Amygdala (tissue), 56 donors: ENCODE results near the gene TOR1B.
"Not testable (repeated sequence)": the region's sequence is repeated elsewhere in the genome, so short reads cannot be mapped to it uniquely, and the experiment has no call there.

Experiments used
- DNase-seq, 56 donors: peaks; one replicate each; lab custom pipeline; 2025; lab: John Stamatoyannopoulos, UW

Gene TOR1B

DNA sequence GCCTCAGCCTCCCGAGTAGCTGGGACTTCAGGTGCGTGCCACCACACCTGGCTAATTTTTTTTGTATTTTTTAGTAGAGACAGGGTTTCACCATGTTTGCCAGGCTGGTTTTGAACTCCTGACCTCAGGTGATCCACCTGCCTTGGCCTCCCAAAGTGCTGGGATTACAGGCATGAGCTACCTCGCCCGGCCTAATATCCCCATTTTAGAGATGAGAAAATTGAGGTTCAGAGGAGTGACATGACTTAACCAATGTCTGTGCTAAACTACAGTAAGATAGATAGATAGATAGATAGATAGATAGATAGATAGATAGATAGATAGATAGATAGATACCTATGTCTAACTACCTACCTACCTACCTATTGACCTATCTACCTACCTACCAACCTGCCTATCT, 26.9 kb upstream of the TOR1B start:
- not testable (repeated sequence) for DNase-seq

DNA sequence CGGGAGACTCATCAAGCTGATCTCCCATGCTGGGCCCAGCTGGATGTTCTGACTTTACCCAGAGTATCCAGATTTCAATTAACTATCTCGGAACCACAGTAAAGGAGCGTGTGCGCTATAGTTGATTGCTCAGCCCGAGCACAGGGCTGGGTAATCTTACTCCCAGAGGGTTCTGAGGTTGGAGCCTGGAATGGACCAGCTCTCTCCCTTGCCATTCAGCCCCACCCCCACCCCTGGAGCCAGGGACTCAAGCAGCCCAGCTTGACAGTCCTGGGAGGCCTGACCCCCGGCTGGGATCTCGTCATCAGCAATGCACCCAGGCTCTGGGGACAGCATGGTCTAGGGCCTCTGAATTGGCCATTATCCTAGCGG, 26.4 kb upstream of the TOR1B start:
- no peak for DNase-seq

DNA sequence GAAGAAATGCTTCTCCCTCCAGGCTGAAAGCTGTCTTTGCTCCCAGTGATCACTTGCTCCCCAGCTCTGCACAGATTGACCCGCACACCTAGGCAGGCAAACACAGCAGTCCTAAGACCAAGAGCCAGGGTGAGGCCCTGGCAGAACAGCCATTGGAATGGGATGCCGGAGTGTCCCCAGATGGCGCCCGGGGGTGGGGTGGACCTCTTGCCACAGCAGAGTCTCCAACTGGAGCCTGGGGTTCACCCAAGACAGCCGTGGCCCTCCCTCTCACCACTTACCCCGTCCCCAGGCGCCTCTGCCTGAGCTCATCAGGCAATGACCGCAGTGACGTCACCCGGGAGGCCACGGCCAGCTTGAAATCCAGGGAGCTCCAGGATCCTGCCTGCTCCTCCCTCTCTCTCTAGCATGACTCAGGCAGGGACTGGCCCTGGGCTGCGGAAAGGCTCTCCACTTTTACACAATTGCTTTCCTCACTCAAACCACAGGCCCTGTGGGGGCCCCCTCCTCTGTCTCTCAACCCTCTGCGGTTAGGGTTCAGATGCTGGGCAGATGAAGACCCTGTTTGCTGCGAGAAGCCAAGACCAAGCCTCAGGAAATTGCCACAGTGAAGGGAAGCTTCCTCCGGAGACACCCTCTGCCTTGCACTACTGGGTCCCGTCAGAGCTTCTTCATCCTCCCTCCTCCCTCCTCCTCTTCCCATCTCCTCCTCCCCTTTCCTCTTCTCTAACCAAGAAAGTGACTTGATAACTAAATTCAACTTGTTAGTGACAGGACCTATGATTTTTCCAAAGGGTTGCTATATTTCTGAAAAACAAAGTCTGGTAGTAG, 25.8 kb upstream of the TOR1B start:
- peak in 30 of 56 donors; percentile 10 to 80 (median 30) for DNase-seq

DNA sequence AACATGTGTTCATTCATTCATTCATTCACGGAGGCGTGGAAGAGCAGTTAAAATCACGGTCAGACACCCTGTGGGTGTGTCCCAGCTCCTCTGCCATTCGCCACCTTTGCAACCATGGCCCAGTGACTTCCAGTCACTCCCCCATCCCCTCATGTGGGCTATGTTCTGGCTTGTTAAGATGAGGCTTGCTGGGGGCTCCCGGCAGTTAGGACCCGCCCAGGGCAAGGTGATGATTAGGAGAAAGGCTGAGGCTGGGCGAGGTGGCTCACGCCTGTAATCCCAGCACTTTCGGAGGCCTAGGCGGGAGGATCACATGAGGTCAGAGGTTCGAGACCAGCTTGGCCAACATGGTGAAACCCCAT, 25.2 kb upstream of the TOR1B start:
- no peak for DNase-seq

DNA sequence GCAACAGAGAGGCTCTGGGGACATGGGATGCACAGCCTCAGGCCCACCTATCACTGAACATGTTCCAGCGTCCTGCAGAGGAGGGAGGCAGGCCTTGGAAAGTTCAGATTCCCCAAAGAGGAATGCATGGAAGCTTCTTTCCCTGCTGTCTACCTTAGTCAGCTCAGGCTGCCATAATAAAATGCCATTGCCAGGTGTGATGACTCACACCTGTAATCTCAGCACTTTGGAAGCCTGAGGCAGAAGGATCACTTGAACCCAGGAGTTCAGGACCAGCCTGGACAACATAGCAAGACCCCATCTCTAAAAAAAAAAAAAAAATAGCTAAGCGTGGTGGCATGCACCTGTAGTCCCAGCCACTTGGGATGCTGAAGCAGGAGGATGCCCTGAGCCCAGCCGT, 24.5 kb upstream of the TOR1B start:
- DNase-seq = no peak

DNA sequence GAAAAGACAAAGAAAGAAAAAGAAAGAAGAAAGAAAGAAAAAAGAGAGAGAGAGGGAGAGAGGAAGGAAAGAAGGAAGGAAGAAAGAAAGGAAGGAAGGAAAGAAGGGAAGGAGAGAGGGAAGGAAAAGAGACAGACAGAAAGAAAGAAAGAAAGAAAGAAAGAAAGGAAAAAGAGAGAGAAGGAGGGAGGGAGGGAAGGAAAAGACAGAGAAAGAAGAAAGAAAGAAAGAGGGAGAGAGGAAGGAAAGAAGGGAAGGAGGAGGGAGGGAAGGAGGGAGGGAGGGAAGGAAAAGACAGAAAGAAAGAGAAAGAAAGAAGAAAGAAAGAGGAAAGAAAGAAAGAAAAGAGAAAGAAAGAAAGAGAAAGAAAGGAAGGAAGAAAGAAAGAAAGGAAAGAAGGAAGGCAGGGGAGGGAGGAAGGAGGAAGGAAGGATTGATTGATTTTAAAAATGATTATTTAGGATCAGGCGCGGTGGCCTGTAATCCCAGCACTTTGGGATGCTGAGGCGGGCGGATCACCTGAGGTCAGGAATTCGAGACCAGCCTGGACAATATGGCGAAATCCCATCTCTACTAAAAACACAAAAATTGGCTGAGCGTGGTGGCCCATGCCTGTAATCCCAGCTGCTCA, 23.3 kb upstream of the TOR1B start:
- no peak for DNase-seq

DNA sequence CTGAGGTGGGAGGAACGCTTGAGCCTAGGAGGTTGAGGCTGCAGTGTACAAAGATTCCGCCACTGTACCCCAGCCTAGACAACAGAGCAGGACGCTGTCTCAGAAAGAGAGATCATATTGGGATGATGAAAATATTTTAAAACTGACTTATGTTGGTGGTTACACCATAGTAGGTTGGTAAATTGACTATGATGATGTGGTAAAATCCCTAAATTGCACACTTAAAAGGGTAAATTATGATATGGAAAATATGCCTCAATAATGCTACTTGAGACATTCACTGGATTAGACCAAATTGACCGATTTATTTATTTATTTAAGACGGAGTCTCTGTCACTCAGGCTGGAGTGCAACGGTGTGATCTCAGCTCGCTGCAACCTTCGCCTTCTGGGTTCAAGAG, 21.9 kb upstream of the TOR1B start:
- no peak for DNase-seq

DNA sequence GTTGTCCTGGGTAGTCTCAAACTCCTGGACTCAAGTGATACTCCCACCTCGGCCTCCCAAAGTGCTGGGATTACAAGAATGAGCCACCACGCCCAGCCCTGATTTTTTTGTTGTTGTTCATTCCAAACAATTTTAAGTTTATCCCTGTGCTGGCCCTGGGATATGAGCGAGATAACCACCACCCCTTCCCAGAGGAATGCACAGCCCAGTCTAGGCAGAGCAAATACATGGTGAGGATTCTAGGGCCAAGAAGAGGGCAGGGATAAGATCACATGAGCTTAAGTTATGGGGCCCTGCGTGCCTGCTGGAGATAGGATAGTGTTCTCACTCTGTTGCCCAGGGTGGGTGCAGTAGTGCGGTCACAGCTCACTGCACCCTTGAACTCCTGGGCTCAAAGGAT, 21.0 kb upstream of the TOR1B start:
- no peak for DNase-seq

DNA sequence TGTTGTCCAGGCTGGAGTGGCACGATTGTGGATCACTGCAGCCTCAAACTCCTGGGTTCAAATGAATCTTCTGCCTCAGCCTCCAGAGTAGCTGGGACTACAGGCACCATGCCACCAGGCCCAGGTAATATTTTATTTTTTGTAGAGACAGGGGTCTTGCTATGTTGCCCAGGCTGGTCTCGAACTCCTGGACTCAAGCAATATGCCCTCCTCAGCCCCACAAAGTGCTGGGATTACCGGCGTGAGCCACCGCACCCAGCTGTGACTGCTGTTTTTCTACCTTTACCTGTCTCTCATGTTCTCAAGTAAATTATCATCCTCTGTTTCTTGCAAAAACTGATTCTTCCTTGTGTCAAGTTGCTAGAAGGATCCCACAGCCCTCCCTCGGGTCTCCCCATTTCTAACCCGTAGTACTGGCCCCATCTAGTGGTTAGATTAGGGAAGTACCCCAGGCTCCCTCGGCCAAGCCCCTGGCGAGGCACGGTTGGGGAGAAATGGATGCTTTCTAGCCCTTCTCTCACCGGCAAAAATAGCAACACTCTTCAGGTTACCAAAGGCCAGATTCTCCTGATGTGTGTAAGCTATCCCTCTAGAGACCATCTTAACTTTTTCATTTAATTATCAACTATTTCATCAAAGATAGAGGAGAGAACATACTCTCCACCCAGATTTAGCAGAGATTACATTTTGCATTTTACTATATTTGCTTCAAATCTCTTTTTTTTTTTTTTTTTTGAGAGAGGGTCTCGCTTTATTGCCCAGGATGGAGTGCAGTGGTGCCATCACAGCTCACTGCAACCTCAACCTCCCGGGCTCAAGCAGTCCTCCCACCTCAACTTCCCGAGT, 19.2 kb upstream of the TOR1B start:
- peak in 46 of 56 donors; percentile 5 to 77 (median 35) for DNase-seq

DNA sequence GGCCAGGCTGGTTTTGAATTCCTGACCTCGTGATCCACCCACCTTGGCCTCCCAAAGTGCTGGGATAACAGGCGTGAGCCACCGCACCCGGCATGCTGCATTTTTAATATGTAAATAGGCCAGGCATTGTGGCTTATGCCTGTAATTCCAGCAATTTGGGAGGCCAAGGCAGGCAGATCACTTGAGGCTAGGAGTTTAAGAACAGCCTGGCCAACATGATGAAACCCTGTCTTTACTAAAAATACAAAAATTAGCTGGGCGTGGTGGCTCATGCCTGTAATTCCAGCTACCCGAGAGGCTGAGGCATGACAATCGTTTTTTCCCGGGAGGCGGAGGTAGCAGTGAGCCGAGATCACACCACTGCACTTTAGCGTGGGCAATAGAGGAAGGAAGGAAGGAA, 18.0 kb upstream of the TOR1B start:
- not testable (repeated sequence) for DNase-seq

DNA sequence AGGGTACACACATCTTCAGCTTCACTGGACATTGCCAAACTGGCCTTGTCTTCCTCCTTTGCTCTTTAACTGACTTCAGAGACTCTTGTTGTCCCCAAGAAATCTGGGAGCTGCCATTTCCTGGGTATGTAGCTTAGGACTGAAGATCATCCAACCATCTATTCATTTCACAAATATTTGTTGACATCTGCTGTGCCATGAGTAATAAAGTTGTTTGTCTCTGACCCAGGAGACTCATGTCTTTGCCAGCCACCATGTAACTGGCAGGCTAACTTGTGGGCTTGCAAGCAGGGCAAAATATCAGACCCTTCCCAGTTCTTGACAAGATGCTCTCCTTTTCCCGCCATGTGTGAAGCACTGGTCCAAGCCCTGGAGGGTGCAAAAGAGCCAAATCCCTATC, 17.1 kb upstream of the TOR1B start:
- DNase-seq = no peak

DNA sequence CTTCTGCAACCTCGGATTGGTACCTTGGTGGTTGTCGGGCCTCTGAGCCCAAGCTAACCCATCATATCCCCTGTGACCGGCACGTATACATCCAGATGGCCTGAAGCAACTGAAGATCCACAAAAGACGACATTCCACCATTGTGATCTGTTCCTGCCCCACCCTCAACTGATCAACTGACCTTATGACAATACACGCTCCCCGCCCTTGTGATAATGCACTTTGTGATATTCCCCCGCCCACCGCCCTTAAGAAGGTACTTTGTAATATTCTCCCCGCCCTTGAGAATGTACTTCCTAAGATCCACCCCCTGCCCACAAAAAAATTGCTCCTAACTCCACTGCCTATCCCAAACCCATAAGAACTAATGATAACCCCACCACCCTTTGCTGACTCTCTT, 16.5 kb upstream of the TOR1B start:
- no peak for DNase-seq

DNA sequence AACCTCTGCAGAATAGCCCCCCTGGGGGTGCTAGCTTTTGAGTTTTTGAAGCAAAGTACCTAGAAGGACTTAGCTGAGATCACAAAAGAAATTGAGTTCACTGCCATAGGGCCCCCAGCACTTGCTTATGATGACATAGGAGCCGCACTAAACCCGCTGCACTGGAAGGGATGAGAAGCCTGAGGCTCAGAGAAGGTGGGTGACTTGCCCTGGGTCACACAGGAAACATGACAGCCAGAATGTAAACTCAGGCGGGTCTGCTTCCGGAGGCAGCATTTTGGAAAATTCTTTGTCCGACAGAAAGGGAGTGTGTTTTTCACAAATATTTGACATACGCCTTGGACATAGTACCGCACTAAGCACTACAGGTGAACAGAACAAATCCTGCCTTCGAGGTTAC, 8.4 kb upstream of the TOR1B start:
- no peak for DNase-seq

DNA sequence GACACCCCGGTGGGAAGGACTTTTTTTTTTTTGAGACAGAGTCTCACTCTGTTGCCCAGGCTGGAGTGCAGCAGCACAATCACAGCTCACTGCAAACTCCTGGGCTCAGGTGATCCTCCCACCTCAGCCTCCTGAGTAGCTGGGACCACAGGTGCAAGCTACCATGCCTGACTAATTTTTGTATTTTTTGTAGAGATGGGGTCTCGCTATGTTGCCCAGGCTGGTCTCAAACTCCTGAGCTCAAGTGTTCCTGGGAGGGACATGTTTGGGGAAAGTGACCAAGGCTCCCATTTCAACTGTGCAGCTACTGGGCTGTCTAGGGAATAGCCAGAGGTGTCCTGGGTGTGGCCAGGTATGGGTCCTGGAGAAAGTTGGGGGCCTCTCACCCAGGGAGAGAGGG, 7.0 kb upstream of the TOR1B start:
- not testable (repeated sequence) for DNase-seq

DNA sequence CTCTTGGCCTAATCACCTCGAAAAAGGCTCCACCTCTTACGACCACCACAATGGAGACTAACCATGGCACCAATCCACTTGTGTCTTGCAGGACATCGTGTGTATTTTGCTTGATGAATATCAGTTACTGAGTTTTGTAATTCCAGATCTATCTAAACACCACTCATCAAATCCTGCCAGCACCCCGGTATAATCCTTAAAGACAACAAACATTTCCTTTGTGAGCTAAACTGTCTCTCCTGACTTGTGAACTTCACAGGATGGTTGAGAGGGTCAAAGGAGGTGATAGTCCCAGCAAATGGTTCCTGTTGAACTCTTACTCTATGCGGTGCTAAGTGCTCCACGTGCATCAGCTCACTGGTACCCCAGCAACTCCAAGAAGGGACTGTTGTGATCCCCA, 4.0 kb upstream of the TOR1B start:
- DNase-seq = no peak

DNA sequence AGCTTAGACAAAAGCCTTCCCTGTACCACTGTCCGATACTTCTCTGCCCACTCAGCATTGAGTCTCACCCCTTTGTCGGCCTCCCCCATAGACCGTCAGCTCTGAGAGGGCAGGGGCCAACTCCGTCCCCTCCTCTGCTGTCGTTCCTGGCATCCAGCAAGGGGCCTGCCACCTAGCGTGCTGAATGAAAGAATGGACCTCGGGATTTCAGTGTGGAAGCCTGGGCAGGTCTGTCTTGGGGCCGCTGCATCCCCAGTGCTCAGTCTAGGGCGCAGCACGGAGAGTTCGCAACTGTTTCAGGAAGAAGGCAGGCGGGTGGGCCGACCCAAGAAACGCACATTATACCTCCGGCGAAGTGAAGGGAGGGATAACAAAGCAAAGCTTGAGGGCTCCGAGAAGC, 1.5 kb upstream of the TOR1B start:
- no peak for DNase-seq

DNA sequence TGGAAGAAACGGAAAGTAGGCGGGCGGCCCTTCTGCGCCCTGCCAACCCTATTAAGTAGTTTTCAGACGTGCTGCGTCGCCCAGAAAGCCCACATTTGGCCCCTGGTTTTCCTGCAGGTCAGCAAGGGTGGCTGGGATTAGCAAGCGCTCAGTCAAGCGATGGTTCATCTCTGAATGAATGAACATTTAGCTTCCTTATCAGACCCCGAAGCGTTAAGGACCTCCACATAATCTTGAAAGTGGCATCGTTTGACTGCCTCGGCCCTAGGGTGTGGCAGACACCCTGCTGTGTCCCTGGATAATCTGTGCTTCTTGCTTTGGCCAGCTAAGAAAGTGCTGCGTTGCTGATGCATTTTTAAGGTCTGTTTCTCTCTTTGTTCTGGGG, 684 bp downstream of the TOR1B start:
- DNase-seq = no peak

DNA sequence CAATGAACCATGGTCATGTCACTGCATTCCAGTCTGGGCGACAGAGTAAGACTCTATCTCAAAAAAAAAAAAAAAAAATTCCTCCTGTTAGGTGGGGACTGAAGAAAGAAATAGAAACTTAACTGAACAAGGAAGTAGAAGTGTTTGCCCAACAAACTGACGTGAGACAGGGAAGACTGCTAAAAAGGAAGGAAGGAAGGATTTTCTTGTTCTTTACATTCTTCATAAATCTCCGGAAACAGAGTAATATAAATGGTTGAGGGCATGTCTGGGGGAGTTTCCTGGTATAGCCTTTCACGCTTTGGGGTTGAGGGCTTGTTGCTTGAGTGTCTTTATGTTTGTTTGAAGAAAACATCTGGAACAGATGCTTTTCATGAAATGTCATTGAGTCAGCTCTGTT, 3.1 kb downstream of the TOR1B start:
- no peak for DNase-seq

DNA sequence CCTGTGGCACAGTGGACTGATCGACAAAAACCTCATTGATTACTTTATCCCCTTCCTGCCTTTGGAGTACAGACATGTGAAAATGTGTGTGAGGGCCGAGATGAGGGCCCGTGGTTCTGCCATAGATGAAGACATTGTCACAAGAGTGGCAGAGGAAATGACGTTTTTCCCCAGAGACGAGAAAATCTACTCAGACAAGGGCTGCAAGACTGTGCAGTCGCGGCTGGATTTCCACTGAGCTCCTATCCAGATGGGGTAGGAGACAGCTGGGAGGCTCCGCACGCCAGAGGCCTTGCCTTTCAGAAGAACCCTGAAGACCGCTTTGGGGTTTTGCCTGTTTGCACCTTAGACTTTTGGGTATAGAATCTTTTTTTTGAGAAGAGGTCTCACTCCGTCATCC, 6.4 kb downstream of the TOR1B start:
- DNase-seq = no peak

DNA sequence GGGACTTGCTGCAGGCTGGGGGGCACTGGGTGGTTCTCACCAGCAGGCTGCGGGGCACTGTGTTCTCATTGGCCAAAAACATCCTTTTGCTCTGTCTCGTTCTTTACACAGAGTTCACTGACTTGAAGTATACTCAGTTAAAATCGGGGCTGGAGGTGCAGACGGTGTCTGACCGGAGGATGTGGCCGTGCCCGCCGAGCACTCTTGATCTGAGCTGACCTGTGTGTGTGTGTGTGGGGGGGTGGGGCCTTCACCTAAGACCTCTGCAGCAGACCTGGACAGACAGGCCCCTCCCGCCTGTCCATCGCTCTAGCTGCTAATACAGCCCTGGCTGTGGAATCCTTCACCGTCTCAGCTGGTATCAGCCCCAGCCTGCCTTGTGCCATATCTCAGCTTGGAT, 7.1 kb downstream of the TOR1B start:
- no peak for DNase-seq

DNA sequence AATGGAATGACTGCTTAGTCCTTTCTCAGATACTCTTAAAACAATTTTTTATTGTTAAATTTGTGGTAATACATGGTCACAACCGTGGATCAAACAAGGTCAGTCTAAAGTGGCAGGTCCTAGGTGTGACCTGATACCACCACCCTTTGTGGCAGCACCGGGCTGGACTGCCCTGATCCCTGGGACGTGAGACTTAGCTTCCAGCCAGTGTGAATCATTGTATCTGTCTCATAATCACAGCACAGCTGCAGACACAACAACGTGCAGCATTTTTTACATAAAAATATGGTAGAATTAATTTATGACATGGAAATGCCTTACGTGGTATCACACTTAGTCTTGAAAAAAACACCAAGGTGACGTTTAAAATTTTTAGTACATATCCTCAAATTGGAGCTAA, 7.8 kb downstream of the TOR1B start:
- DNase-seq = no peak

DNA sequence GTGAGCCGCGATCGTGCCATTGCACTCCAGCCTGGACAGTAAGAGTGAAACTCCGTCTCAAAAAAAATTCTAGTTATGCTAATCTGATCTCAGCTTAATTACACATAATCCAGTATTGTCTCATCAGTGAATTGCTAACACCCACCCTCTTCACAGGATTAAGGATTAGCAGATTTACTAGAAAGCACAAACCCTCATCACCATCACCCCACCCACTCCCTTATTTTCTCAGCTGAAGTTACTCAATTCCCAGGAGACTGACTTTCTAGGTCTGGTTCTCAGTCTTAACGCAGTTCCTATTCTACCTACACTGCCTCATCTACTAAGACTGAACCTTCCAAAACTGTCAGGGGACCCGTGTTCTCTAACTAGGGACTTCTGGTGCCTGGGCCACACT, 9.0 kb downstream of the TOR1B start:
- DNase-seq = no peak
